ENCODE data around the gene RPGR.
A peak's percentile ranks its signal among the peaks of the same experiment; 100 is the strongest.

The RPGR gene

GRCh38 chrX:38256019-38256418 is 71.3 kb downstream of the RPGR start:
- no peak for DNase-seq (ENCODE audit: low read depth)

GRCh38 chrX:38249965-38250364 is 77.3 kb downstream of the RPGR start:
- DNase-seq (ENCODE audit: low read depth), result peak; percentile 36

GRCh38 chrX:38247051-38247450 is 80.3 kb downstream of the RPGR start:
- no peak for DNase-seq (ENCODE audit: low read depth)

GRCh38 chrX:38240541-38240940 is 86.8 kb downstream of the RPGR start:
- DNase-seq (ENCODE audit: low read depth), result no peak

- no peak for DNase-seq (ENCODE audit: low read depth)
Observed at GRCh38 chrX:38236901-38237615, 90.3 kb downstream of the RPGR start.

GRCh38 chrX:38233891-38234667 is 93.2 kb downstream of the RPGR start:
- peak; percentile 79 for DNase-seq (ENCODE audit: low read depth)

GRCh38 chrX:38232079-38232686 is 95.1 kb downstream of the RPGR start:
- peak; percentile 74 for DNase-seq (ENCODE audit: low read depth)

- DNase-seq (ENCODE audit: low read depth), result no peak
Observed at GRCh38 chrX:38225093-38225492, 102.2 kb downstream of the RPGR start.

- DNase-seq (ENCODE audit: low read depth), result no peak
Observed at GRCh38 chrX:38224160-38224559, 103.1 kb downstream of the RPGR start.

GRCh38 chrX:38221391-38221929 is 105.8 kb downstream of the RPGR start:
- DNase-seq (ENCODE audit: low read depth), result no peak

- no peak for DNase-seq (ENCODE audit: low read depth)
Observed at GRCh38 chrX:38220415-38221390, 106.6 kb downstream of the RPGR start, which contains the start of gene SRPX. TSS of gene SRPX (minus strand) at chrX:38220871. CDS start at chrX:38220792, 79 bp downstream.

GRCh38 chrX:38220024-38220414 is 107.3 kb downstream of the RPGR start:
- DNase-seq (ENCODE audit: low read depth), result no peak
